ENCODE data around the gene HAS3.
A peak's percentile ranks its signal among the peaks of the same experiment; 100 is the strongest.

Gene HAS3

GRCh38 chr16:69093974-69094373, 11.5 kb upstream of the HAS3 start:
- DNase-seq: no peak

GRCh38 chr16:69094501-69094900, 11.0 kb upstream of the HAS3 start:
- no peak for DNase-seq

- DNase-seq: no peak
These were observed 10.3 kb upstream of the HAS3 start for GRCh38 chr16:69095193-69095592.

- DNase-seq: no peak
These were observed 5.3 kb upstream of the HAS3 start for GRCh38 chr16:69100071-69100691.

GRCh38 chr16:69106491-69107315, 1.2 kb downstream of the HAS3 start:
- DNase-seq: peak; percentile 34

GRCh38 chr16:69107316-69107962, 2.0 kb downstream of the HAS3 start:
- DNase-seq: peak; percentile 36

- no peak for DNase-seq
These were observed 2.8 kb downstream of the HAS3 start for GRCh38 chr16:69108064-69108904.

GRCh38 chr16:69108905-69109252, 3.4 kb downstream of the HAS3 start:
- no peak for DNase-seq

GRCh38 chr16:69109486-69110270, 4.2 kb downstream of the HAS3 start:
- DNase-seq: no peak

GRCh38 chr16:69110406-69110805, 5.0 kb downstream of the HAS3 start:
- DNase-seq: no peak

- DNase-seq: peak; percentile 66
These were observed 5.9 kb downstream of the HAS3 start for GRCh38 chr16:69111216-69111875.

- no peak for DNase-seq
These were observed 6.4 kb downstream of the HAS3 start for GRCh38 chr16:69111876-69112230.

- peak; percentile 82 for DNase-seq
These were observed 7.1 kb downstream of the HAS3 start for GRCh38 chr16:69112285-69113129.

GRCh38 chr16:69113216-69113615, 7.8 kb downstream of the HAS3 start:
- DNase-seq: no peak

GRCh38 chr16:69114346-69114975, 9.0 kb downstream of the HAS3 start:
- no peak for DNase-seq

GRCh38 chr16:69114976-69115355, 9.5 kb downstream of the HAS3 start:
- no peak for DNase-seq

GRCh38 chr16:69115361-69115760, 9.9 kb downstream of the HAS3 start:
- DNase-seq: no peak

GRCh38 chr16:69115837-69116236, 10.4 kb downstream of the HAS3 start:
- no peak for DNase-seq

- DNase-seq: no peak
These were observed 10.9 kb downstream of the HAS3 start for GRCh38 chr16:69116256-69116875.

- DNase-seq: no peak
These were observed 11.5 kb downstream of the HAS3 start for GRCh38 chr16:69116906-69117305.

All from hematopoietic multipotent progenitor cell treated with erythropoietin and hydrocortisone succinate and interleukin-3 and kit ligand, for 6 days (in vitro differentiated cells).